Right lobe of liver (tissue), 6 donors: ENCODE data around the gene PTPRM. TPM values are rescaled to one million over a fixed set of nuclear protein-coding genes. Genes with fewer than 3 reads are reported as not detected.

ENCODE experiments used
- ATAC-seq, 4 donors: fragments of 200-7000 bp; cut with Tn5 transposase; one replicate each; pipeline ENCODE4 v1.9.1; 2020; ENCODE audit warnings: mild to moderate bottlenecking in 4 of 4, moderate library complexity in 4 of 4
- DNase-seq, 3 donors: peaks; one replicate each; pipeline ENCODE4 v3.0.0-alpha.2; 2020
- H3K27ac ChIP-seq, 3 donors: fragments of 200-600 bp; one replicate each; pipeline ENCODE4 v1.8.0; 2022
- H3K27me3 ChIP-seq, 2 donors: fragments of 200-600 bp; one replicate each; pipeline ENCODE4 v1.8.0; 2022
- H3K36me3 ChIP-seq, 4 donors: fragments of 200-600 bp; sonication (generic) in 1 of 4; one replicate each; pipeline versions ENCODE4 v1.5.1 to v1.8.0; 2017 to 2022; ENCODE audit warnings: control low read depth in 1 of 4
- H3K4me1 ChIP-seq, 4 donors: fragments of 200-600 bp; sonication (generic) in 1 of 4; one replicate each; pipeline versions ENCODE4 v1.5.1 to v1.8.0; 2017 to 2022; ENCODE audit warnings: control low read depth in 1 of 4
- H3K4me3 ChIP-seq, 3 donors: fragments of 200-600 bp; one replicate each; pipeline ENCODE4 v1.8.0; 2022
- H3K9me3 ChIP-seq, 4 donors: fragments of 200-600 bp; sonication (generic) in 1 of 4; one replicate each; pipeline versions ENCODE4 v1.5.1 to v1.8.0; 2017 to 2022; ENCODE audit warnings: control low read depth in 1 of 4
- POLR2A ChIP-seq: fragments of 450-650 bp; IDR thresholded peaks from one replicate; pipeline ENCODE4 v1.6.1; 2017; ENCODE audit warnings: antibody characterized with exemption, mild to moderate bottlenecking
- WGBS: methylation state at CpG from one replicate; pipeline ENCODE4 v1.1.6; 2018; ENCODE audit warnings: low coverage, low lambda C conversion rate; ENCODE audit not compliant: insufficient coverage; ENCODE audit errors: missing lambda C conversion rate; 5-methylcytosine and 5-hydroxymethylcytosine counted together
- intact Hi-C, 2 donors: fragments of 100-400 bp; cut with DNase I; formaldehyde crosslinking; loops; one replicate each; pipeline versions ENCODE4 v1.11.2 to v1.14.1; 2022
- total RNA-seq, 6 experiments: library from RNA; depleted of rRNA in 2 of 6; stranded (reverse); fragments of >200 nt in 2 of 6; fragmentation: NEBNext Ultra II Directional in 3 of 6; extraction: Animal tissue kit (Norgen Biotek cat#: 25700) in 3 of 6; gene quantifications; one replicate each; pipeline versions ENCODE4 v1.1.0 to v1.2.4, GENCODE V29; 2016 to 2023
- TF ChIP-seq, protein P1 (sequence below), 4 donors: fragments of 200-600 bp in 3 of 4; fragments of 450-650 bp in 1 of 4; IDR thresholded peaks; one replicate each; pipeline versions ENCODE4 v1.5.1 to v1.8.0; 2016 to 2022; ENCODE audit warnings: antibody characterized with exemption in 4 of 4, mild to moderate bottlenecking in 2 of 4
- donor health status: DM: no; HTN: yes; CAD: no.
- donor health status: DM: no; HTN: no; CAD: no.
- donor health status: DM: no; HTN: no; CAD: no.
- donor health status: DM: no; HTN: yes; CAD: no.
- donor health status: DM: no; HTN: yes; CAD: no.

PTPRM gene
- total RNA-seq, 6 experiments from 2014 or later, result 15.1 to 45.7 (median 26.5) TPM

DNA sequence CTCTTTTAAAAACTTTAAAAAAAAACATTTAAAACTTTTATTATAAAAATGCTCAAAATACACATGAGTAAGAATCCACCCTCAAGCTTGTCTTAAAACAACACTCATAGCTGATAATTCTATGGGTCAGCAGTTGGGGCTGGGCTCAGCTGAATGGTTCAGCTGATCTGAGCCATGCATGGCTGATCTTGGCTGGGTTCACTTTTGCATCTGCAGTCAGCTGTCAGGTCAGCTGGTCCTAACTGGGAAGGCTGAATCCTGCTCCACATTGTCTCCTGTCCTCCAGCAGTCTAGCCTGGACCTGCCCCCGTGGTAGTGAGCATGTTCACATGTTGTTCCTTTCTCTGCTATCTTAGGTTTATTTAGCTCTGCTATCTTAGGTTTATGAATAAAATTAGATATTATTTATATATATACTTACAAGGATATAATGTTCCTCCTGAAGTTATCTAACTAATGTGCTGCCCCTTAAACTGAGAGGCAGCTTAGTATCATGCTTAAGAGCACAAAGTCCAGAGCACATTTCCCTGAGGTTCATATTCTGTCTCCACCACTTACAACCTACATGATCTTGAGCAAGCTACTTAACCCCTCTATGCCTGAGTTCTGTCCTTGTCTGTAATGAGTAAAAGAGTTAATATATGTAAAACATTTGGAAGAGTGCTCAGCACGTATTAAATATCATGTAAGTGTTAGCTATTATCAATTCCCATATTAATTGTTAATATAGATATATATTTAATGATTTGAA lies 309.4 kb downstream of the PTPRM start:
- ATAC-seq, result no peak
- Histone ChIP-seq H3K36me3 (no peaks in the 10 kb centered on the region), H3K27me3 (no peaks in the 10 kb centered on the region), H3K4me1 (peaks cover 0 to 14% (median 0%) of the 10 kb centered on the region in 4 donors), H3K27ac (no peak overlapping the region), H3K4me3 (no peak overlapping the region), H3K9me3 (no peaks in the 10 kb centered on the region)
- WGBS, result 80% methylated on average over 1 of the region's 2 CpGs
- intact Hi-C loops, result no loop called here
- TF ChIP-seq POLR2A, result no peak
- TF ChIP-seq, protein P1, sequence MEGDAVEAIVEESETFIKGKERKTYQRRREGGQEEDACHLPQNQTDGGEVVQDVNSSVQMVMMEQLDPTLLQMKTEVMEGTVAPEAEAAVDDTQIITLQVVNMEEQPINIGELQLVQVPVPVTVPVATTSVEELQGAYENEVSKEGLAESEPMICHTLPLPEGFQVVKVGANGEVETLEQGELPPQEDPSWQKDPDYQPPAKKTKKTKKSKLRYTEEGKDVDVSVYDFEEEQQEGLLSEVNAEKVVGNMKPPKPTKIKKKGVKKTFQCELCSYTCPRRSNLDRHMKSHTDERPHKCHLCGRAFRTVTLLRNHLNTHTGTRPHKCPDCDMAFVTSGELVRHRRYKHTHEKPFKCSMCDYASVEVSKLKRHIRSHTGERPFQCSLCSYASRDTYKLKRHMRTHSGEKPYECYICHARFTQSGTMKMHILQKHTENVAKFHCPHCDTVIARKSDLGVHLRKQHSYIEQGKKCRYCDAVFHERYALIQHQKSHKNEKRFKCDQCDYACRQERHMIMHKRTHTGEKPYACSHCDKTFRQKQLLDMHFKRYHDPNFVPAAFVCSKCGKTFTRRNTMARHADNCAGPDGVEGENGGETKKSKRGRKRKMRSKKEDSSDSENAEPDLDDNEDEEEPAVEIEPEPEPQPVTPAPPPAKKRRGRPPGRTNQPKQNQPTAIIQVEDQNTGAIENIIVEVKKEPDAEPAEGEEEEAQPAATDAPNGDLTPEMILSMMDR (IDR thresholded peaks at IDR 0.05), result no peak
- DNase-seq, result no peak

DNA sequence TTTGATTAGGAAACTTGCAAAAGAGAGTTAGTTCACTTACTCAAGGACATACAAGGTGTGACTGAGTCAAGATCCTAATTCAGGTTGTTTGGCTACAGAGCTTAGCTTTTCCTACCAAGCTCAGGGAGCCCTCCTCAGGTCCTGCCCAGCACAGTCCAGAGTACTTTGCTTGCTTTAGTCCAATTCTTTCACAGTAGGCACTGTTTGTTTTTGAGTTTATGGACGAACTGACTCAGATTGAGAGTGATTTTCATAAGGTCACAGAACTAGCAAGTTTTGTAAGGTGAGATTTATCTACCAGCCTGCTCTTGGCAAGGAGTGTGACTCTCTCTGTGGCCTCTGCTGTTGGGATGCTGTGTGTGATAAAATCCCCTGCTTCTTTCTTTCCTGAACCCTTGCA lies 310.5 kb downstream of the PTPRM start:
- ATAC-seq, result peak; percentile 60 to 91 (median 86)
- Histone ChIP-seq H3K9me3 (no peaks in the 10 kb centered on the region), H3K4me1 (peaks cover 0 to 6% (median 0%) of the 10 kb centered on the region in 4 donors), H3K27ac (peak overlapping the region in 1 of 3 donors; percentile 48), H3K4me3 (no peak overlapping the region), H3K27me3 (no peaks in the 10 kb centered on the region), H3K36me3 (no peaks in the 10 kb centered on the region)
- TF ChIP-seq POLR2A, result peak; percentile 18
- TF ChIP-seq, protein P1 (IDR thresholded peaks at IDR 0.05), result no peak
- intact Hi-C loops, result no loop called here
- WGBS, result 13% methylated on average over 1 of the region's 1 CpG
- no peak for DNase-seq

DNA sequence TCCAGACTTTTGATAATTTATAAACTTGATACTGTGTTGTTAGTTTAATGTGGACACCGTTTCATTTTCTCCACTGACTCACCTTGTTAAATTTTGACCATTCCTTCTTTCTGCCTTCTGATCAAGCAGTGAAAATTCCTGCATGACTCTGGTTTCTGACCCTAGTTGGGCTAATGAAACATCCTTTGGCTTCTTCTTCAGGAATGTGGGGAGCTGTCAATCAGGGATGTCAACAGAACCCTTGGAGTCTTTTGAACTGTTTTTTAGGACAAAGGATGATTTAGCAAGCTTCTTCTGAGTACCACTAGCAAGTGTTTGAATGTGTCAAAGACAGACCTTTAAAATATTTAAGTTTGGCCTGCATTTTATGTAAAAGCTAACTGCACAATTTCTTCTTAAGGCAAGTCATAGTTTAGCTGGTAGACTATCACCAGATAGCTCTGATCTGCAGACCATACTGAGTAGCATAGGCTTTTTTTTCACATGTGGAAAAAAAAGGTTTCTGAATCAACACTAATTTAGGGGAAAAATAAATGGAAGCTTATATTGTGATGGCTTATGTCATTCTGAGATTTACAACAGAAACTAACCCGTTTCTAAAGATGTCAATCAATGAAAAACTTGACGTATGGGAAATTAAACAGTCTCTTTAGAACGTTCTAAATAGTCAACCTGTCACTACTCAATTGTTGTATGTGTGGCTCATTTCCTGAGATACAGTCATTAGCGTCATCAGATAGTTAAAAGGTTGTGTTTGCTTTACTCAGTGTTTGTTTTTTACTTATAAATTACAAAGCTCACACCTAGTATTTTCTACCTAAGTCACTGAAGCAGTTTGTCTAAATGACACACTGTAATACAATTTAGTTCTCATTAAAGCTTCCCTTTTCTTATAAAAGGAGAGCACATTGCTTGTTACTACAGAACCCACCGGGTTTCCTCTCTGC lies 311.4 kb downstream of the PTPRM start:
- H3K27me3 ChIP-seq, result no peaks in the 10 kb centered on the region
- H3K36me3 ChIP-seq, result no peaks in the 10 kb centered on the region
- no peaks in the 10 kb centered on the region for H3K9me3 ChIP-seq
- no peak for TF ChIP-seq POLR2A
- TF ChIP-seq, protein P1 (IDR thresholded peaks at IDR 0.05), result no peak
- intact Hi-C loops, result no loop called here
- peaks cover 0 to 6% (median 0%) of the 10 kb centered on the region in 4 donors for H3K4me1 ChIP-seq
- no peak overlapping the region for H3K4me3 ChIP-seq
- WGBS, result 49% methylated on average over 6 of the region's 6 CpGs
- peak overlapping the region in 1 of 3 donors; percentile 48 for H3K27ac ChIP-seq
- ATAC-seq, result peak in 1 of 4 donors; percentile 66
- DNase-seq, result no peak

- H3K27ac ChIP-seq, result no peak overlapping the region
- H3K27me3 ChIP-seq, result no peaks in the 10 kb centered on the region
- DNase-seq, result no peak
Measured at GRCh38 chr18:7879717-7880116, 312.6 kb downstream of the PTPRM start.

More at GRCh38 chr18:7879717-7880116, 312.6 kb downstream of the PTPRM start:
- H3K4me1 ChIP-seq, result peaks cover 0 to 6% (median 0%) of the 10 kb centered on the region in 4 donors
- intact Hi-C loops, result no loop called here
- 89% methylated on average over 3 of the region's 4 CpGs for WGBS
- no peak overlapping the region for H3K4me3 ChIP-seq
- no peaks in the 10 kb centered on the region for H3K36me3 ChIP-seq
- no peaks in the 10 kb centered on the region for H3K9me3 ChIP-seq
- no peak for TF ChIP-seq POLR2A
- TF ChIP-seq, protein P1 (IDR thresholded peaks at IDR 0.05), result no peak
- ATAC-seq, result no peak
